GM06990 (cell line): ENCODE results near the gene CACNA1A.

Source experiments
- DNase-seq: peaks from one replicate; pipeline ENCODE4 v3.0.0-alpha.2; 2011; ENCODE audit not compliant: insufficient read length; ENCODE audit errors: extremely low read depth
- H3K27me3 ChIP-seq: replicated peaks from 2 replicates; pipeline ENCODE4 v1.6.0; 2011; ENCODE audit warnings: low read length; ENCODE audit not compliant: control insufficient read depth, insufficient read depth
- H3K36me3 ChIP-seq: 2 replicates; pipeline ENCODE4 v1.5.1; 2011; ENCODE audit warnings: low read length; ENCODE audit not compliant: control insufficient read depth, insufficient read depth
- H3K4me3 ChIP-seq: replicated peaks from 2 replicates; pipeline ENCODE4 v1.5.1; 2011; ENCODE audit warnings: low read depth, mild to moderate bottlenecking, control low read depth, low read length
- TF ChIP-seq, protein P1 (sequence below): IDR thresholded peaks from 2 replicates; pipeline ENCODE4 v1.5.1; 2011; ENCODE audit warnings: low read length, control low read depth, mild to moderate bottlenecking, inconsistent platforms; ENCODE audit not compliant: insufficient read depth, poor library complexity, severe bottlenecking

Gene CACNA1A

DNA sequence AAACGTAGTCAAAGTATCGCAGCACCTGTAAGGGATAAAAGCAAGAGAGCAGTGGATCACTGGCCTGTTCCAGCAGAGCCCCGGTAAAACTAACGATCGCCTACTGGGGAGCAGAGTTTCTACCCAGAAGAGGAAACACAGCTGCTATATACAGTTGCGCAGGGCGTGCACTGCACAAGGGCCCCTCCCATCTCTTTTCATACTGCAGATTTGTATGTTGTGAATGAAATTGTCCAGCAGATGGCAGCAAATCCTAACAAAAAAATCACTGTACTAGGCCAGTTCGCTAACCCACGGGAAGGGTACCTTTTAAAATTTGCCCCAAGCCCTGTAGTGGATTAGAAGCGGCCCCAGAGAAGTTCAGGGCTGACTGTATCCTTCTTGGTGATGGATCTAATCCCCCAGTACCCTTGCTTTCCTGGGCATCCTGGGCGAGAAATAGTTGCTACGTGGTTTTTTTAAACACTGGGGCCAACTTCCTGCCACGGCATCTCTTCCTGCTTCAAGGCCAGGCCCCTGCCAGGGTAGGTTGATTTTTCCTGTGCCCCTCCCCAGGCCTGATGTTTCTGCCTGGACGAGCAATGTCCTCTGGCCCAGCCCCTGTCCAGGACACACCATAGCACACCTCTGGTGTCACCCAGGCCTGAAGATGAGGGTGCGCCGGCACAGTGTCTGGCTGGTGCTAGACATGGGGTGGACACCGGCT is 229.0 kb downstream of the CACNA1A start:
- Histone ChIP-seq H3K36me3 (no peaks in the 10 kb centered on the region), H3K27me3 (no peaks in the 10 kb centered on the region; the same call in 1 of the 2 replicates), H3K4me3 (no peak overlapping the region)
- peak; percentile 78 for DNase-seq
- TF ChIP-seq, protein P1, sequence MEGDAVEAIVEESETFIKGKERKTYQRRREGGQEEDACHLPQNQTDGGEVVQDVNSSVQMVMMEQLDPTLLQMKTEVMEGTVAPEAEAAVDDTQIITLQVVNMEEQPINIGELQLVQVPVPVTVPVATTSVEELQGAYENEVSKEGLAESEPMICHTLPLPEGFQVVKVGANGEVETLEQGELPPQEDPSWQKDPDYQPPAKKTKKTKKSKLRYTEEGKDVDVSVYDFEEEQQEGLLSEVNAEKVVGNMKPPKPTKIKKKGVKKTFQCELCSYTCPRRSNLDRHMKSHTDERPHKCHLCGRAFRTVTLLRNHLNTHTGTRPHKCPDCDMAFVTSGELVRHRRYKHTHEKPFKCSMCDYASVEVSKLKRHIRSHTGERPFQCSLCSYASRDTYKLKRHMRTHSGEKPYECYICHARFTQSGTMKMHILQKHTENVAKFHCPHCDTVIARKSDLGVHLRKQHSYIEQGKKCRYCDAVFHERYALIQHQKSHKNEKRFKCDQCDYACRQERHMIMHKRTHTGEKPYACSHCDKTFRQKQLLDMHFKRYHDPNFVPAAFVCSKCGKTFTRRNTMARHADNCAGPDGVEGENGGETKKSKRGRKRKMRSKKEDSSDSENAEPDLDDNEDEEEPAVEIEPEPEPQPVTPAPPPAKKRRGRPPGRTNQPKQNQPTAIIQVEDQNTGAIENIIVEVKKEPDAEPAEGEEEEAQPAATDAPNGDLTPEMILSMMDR: peak; percentile 34

DNA sequence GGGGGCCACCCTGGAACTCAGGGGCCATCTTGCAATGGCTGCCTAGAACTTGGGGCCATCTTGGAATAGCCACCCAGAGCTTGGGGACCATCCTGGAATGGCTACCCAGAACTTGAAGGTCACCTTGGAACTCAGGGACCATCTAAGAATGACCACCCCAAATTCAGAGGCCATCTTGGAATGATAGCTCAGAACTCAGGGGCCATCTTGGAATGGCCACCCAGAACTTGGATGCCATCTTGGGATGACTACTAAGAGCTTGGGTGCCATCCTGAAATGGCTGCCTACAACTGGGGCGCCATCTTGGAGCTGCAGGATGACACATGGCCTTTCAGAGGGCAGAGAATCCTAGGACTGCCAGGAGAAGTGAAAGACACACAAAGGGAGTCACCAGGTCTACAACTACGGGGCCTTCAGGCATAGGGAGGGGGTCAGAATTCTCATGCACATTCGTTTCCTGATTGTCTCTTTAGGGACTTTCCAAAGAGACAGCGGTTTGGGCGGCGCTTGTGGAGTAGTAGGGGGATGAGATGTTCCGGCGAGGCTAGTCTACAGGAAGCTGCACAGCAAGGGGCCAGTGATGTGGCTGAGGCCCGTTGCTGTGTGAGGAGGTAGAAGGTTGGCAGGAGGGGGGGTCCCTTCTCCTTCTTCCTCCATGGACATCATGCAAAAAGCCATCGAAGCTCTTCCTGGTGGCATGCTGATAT is 231.1 kb downstream of the CACNA1A start:
- H3K4me3 ChIP-seq: no peak overlapping the region
- H3K27me3 ChIP-seq: no peaks in the 10 kb centered on the region
- peak; percentile 51 for DNase-seq
- TF ChIP-seq, protein P1: no peak
- H3K36me3 ChIP-seq: no peaks in the 10 kb centered on the region

DNA sequence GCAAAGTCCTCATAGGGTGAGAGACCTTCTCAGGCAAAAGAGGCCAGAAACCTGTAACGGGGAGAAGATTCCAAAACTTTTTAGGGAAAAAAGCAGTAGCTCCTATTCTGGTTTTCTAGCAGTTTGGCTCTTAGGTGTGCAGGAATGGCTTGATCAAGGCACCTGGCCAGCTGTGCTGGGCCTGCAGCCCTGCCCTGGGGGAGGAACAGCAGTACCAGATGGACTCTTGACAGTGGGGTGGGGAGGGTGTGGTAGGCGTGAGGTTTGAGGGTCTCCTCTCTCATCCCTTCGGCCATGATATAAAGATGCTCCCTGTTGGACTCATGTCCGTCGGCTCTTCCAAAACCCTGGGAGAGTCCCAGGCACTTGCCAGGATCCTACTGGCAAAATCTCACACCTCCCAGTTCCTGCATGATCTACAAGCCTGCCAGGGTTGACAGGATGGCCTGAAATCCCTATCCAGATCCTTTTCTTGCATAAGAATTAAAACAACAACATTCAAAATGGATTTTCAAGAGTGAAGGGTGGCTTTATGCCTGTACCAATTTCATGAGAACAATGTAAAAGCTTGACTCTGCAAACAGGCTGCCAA is 235.7 kb downstream of the CACNA1A start:
- TF ChIP-seq, protein P1: no peak
- no peak for DNase-seq
- Histone ChIP-seq H3K27me3 (no peaks in the 10 kb centered on the region), H3K36me3 (no peaks in the 10 kb centered on the region), H3K4me3 (no peak overlapping the region)

DNA sequence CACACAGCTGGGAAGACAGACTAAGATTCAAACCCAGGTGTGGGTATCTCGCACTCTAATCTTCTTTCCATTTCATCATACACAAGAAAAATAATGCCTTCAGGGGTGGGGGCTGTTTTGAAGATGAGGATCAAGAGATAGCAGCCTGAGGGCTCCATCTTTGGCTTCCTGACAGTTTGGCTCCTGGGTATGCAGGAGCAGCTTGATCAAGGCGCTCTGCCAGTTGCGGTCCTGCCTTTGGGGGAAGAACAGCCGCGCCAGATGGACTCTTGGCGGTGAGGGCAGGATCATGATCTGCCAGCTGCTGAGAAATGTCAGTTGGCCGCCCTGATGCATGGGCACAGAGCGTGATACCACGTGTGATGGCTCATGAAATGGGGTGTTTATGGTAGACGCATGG is 236.9 kb downstream of the CACNA1A start:
- H3K4me3 ChIP-seq: no peak overlapping the region
- no peak for DNase-seq
- TF ChIP-seq, protein P1: no peak
- no peaks in the 10 kb centered on the region for H3K36me3 ChIP-seq
- H3K27me3 ChIP-seq: no peaks in the 10 kb centered on the region

DNA sequence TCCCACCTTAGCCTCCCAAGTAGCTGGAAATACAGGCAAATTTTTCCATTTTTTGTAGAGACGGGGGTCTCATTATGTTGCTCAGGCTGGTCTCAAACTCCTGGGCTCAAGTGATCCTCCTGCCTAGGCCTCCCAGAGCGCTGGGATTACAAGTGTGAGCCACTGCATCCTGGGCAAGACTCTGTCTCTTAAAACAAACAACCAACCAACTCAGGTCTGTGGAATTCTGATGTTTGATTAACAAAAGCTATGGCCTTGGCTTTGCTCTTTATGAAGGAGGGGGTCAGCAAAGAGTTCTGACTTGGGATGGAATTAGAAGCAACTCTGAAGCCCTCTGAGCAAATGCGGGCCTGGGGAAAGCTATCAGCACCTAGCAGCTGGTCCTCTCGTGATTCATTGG is 238.4 kb downstream of the CACNA1A start:
- no peaks in the 10 kb centered on the region for H3K36me3 ChIP-seq
- TF ChIP-seq, protein P1: no peak

More for the DNA sequence above, 238.4 kb downstream of the CACNA1A start:
- Histone ChIP-seq H3K4me3 (no peak overlapping the region), H3K27me3 (no peaks in the 10 kb centered on the region)
- DNase-seq: no peak
